ENCODE measurements around the gene ACTN4.

DNA sequence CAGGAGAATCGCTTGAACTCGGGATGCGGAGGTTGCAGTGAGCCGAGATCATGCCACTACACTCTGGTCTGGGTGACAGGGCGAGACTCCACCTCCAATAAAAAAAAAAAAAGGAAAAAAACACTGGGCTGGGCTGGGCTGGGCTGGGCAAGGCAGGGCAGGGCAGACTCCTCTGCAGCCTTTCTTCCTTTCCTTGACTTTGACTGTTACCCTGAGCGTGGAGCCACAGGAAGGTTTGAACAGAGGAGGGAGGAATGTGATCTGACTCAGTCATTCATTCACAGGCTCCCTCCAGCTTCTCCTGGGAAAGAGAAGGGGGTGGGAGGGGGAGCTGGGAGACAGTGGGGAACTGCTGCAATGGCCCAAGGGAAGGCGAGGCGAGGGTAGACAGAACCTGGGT lies 2.7 kb upstream of the ACTN4 start:
- TF ChIP-seq, protein P1, sequence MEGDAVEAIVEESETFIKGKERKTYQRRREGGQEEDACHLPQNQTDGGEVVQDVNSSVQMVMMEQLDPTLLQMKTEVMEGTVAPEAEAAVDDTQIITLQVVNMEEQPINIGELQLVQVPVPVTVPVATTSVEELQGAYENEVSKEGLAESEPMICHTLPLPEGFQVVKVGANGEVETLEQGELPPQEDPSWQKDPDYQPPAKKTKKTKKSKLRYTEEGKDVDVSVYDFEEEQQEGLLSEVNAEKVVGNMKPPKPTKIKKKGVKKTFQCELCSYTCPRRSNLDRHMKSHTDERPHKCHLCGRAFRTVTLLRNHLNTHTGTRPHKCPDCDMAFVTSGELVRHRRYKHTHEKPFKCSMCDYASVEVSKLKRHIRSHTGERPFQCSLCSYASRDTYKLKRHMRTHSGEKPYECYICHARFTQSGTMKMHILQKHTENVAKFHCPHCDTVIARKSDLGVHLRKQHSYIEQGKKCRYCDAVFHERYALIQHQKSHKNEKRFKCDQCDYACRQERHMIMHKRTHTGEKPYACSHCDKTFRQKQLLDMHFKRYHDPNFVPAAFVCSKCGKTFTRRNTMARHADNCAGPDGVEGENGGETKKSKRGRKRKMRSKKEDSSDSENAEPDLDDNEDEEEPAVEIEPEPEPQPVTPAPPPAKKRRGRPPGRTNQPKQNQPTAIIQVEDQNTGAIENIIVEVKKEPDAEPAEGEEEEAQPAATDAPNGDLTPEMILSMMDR (conservative IDR thresholded peaks at IDR 0.05; ENCODE audit: low read length): no peak
- no peak for TF ChIP-seq EZH2phosphoT487 (IDR thresholded peaks at IDR 0.05; ENCODE audit: borderline replicate concordance)
